Transverse colon (tissue), 4 donors: Measurements from ENCODE around the gene PAX9. TPM values are rescaled to one million over a fixed set of nuclear protein-coding genes. Genes with fewer than 3 reads are reported as not detected.

ENCODE experiments used
- DNase-seq: peaks from one replicate; pipeline ENCODE4 v3.0.0-alpha.2; 2019
- H3K27ac ChIP-seq, 4 donors: fragments of 200-600 bp; sonication (generic); 2 replicates each; pipeline ENCODE4 v1.5.1; 2016 to 2018; ENCODE audit warnings: inconsistent platforms in 4 of 4
- H3K27me3 ChIP-seq: fragments of 200-600 bp; sonication (generic); 2 replicates; pipeline ENCODE4 v1.5.1; 2017; ENCODE audit warnings: inconsistent platforms
- H3K36me3 ChIP-seq, 4 donors: fragments of 200-600 bp; sonication (generic); 2 replicates each; pipeline ENCODE4 v1.5.1; 2017 to 2019; ENCODE audit warnings: inconsistent platforms in 4 of 4
- H3K4me1 ChIP-seq, 4 donors: fragments of 200-600 bp; sonication (generic); 2 replicates each; pipeline ENCODE4 v1.5.1; 2017 to 2020; ENCODE audit warnings: inconsistent platforms in 4 of 4
- H3K4me3 ChIP-seq, 4 donors: fragments of 200-600 bp; sonication (generic); 1 replicate in 1 of 4; 2 replicates in 3 of 4; pipeline versions ENCODE4 v1.5.1 to v1.6.1; 2017 to 2019; ENCODE audit warnings: inconsistent platforms in 4 of 4
- H3K9me3 ChIP-seq, 2 donors: fragments of 200-600 bp; sonication (generic); 2 replicates each; pipeline ENCODE4 v1.5.1; 2017 to 2019; ENCODE audit warnings: inconsistent platforms in 2 of 2
- EP300 ChIP-seq: sonication (generic); formaldehyde crosslinking; IDR thresholded peaks from one replicate; pipeline ENCODE4 v1.6.1; 2017; ENCODE audit warnings: antibody characterized with exemption, low read depth
- POLR2A ChIP-seq: fragments of 450-650 bp; IDR thresholded peaks from one replicate; pipeline ENCODE4 v1.6.1; 2016; ENCODE audit warnings: antibody characterized with exemption, mild to moderate bottlenecking, moderate library complexity
- POLR2AphosphoS5 ChIP-seq, 3 donors: sonication (generic); formaldehyde crosslinking; IDR thresholded peaks; one replicate each; pipeline ENCODE4 v1.6.1; 2016; ENCODE audit warnings: antibody characterized with exemption in 3 of 3
- WGBS, 2 donors: methylation state at CpG; one replicate each; pipeline ENCODE4 v1.1.5; 2018; ENCODE audit warnings: low coverage in 1 of 2; 5-methylcytosine and 5-hydroxymethylcytosine counted together
- in situ Hi-C, 4 donors: fragments of 200-750 bp; cut with MboI; loops; one replicate each; pipeline versions ENCODE4 v1.15.0 to v1.15.1; 2017; ENCODE audit warnings: low sequenced_read_pairs in 3 of 4, low pct_ligation_motif_present in 1 of 4, low pct_unique_long_range_greater_than_20kb in 1 of 4
- intact Hi-C: fragments of 100-400 bp; cut with DNase I; formaldehyde crosslinking; loops from one replicate; pipeline ENCODE4 v1.15.1; 2023; ENCODE audit warnings: low total_unique reads
- total RNA-seq, 4 donors: library from RNA; depleted of rRNA; stranded (reverse); fragments of >200 nt; gene quantifications; one replicate each; pipeline ENCODE4 v1.1.0, GENCODE V29; 2016
- TF ChIP-seq, protein P1 (sequence below), 5 experiments: fragments of 200-600 bp in 3 of 5; fragments of 450-650 bp in 2 of 5; sonication (generic) in 3 of 5; IDR thresholded peaks; 1 replicate in 2 of 5; 2 replicates in 3 of 5; pipeline ENCODE4 v1.5.1; 2016 to 2017; ENCODE audit warnings: antibody characterized with exemption in 5 of 5, inconsistent platforms in 3 of 5, mild to moderate bottlenecking in 2 of 5, moderate library complexity in 1 of 5

PAX9 gene
- total RNA-seq, 4 donors from 2014 or later = 0.79 TPM; not detected in 3

DNA sequence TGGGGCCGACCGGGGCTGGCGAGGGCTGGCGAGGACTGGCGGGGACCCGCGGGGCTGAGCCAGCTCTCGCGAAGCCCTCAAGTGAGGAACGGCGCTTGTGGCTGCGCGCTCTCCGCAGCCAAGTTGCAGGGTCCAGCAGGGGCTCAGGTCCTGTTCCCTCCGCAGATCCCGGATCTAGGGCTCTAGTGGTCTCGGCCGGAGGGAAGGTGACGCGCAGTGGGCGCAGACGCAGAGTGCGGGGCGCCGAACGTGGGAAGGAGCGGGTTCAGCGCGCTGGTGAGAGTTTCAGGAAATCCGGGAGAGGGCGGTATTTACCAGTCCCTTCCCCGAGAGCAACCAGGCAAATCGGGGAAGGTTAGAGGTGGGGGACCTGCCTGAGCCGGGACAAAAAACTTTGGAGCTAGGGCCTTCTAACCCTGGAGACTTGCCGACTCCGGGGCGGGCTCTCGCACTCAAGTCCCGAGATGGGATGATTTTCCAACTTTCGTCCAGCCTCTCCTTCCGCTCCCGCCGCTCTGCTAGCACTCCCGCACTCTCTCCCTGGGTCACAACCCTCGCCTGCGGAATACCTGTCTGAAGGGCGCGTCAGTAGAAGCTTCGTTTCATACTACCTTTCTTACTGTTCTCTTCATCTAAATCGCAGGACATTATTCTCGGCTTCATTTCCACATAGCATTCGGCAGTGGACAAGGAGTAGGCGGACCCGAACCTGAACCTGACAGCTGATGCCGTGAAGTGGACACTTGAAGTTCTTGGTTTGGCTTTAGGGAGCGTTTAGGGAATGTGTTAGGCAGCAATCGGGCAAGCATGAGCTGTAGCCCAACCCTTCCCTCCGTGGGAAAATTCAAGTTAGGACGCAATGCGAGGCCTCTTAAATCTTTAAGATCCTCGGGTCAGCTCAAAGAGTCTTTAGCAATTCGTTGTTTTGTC lies 13.6 kb upstream of the PAX9 start:
- H3K27ac ChIP-seq = no peak overlapping the region
- in situ Hi-C loops (loop anchor here in 2 of 4 donors (10.0 to 25.0 kb wide), 2 partner anchors 287 to 289 kb away; no protein-coding TSS in a partner anchor), intact Hi-C loops (no loop called here)
- no peaks in the 10 kb centered on the region for H3K36me3 ChIP-seq
- no peak for DNase-seq
- H3K9me3 ChIP-seq = no peaks in the 10 kb centered on the region
- H3K4me1 ChIP-seq = peaks cover 9 to 19% (median 17%) of the 10 kb centered on the region in 4 donors
- WGBS, 2 donors = 11 to 12% methylated on average over 22 to 62 of the region's 62 CpGs
- H3K27me3 ChIP-seq = peaks cover 98% of the 10 kb centered on the region
- H3K4me3 ChIP-seq = peak overlapping the region in 3 of 4 donors; percentile 20 to 49 (median 42)
- TF ChIP-seq, protein P1, sequence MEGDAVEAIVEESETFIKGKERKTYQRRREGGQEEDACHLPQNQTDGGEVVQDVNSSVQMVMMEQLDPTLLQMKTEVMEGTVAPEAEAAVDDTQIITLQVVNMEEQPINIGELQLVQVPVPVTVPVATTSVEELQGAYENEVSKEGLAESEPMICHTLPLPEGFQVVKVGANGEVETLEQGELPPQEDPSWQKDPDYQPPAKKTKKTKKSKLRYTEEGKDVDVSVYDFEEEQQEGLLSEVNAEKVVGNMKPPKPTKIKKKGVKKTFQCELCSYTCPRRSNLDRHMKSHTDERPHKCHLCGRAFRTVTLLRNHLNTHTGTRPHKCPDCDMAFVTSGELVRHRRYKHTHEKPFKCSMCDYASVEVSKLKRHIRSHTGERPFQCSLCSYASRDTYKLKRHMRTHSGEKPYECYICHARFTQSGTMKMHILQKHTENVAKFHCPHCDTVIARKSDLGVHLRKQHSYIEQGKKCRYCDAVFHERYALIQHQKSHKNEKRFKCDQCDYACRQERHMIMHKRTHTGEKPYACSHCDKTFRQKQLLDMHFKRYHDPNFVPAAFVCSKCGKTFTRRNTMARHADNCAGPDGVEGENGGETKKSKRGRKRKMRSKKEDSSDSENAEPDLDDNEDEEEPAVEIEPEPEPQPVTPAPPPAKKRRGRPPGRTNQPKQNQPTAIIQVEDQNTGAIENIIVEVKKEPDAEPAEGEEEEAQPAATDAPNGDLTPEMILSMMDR (IDR thresholded peaks at IDR 0.05) = peak; percentile 42 to 56 (median 50)
- TF ChIP-seq POLR2A (no peak), POLR2AphosphoS5 (IDR thresholded peaks at IDR 0.05) (no peak), EP300 (no peak)

DNA sequence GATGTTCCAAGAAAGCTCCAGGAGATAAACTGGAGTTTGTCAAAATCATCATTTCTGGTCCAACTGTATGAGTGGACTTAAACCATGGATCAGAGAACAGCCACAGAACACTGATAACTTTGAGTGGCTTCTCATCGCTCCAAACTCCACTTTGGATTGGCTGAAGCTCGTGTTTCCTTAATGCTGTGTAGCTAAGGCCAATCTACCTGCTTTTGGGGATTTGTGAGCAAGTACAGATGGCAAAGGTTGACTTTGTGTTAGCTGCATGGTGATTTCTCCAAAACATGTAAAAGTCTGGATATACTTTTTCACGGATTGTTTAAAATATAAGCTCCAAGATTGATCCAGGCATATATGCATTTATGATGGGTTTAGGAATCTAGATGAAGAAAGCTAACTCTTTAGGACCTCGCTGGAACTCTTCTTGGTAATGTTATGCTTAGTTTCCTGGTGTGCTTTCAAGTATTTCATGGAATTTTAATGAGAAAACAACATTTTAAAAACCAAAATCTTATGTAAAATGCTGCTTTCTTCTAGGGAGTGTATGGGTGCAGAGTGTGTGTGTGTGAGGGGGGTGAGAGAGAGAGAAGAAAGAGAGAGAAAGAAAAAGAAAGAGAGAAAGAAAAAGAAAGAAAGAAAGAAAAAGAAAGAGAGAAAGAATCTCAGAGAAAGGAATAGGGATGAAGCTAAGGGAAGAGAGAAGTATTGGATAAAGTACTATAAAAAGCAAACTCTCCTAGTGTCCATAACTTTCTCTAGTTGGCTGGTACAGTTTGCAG lies 11.6 kb upstream of the PAX9 start:
- no peak overlapping the region for H3K27ac ChIP-seq
- peaks cover 100% of the 10 kb centered on the region for H3K27me3 ChIP-seq
- TF ChIP-seq, protein P1 (IDR thresholded peaks at IDR 0.05) = no peak
- TF ChIP-seq EP300 (no peak), POLR2AphosphoS5 (IDR thresholded peaks at IDR 0.05) (no peak), POLR2A (no peak)
- no peak for DNase-seq
- no peaks in the 10 kb centered on the region for H3K36me3 ChIP-seq
- H3K4me3 ChIP-seq = no peak overlapping the region
- H3K9me3 ChIP-seq = no peaks in the 10 kb centered on the region
- peaks cover 9 to 19% (median 17%) of the 10 kb centered on the region in 4 donors for H3K4me1 ChIP-seq
- in situ Hi-C loops (loop anchor here (10.0 to 25.0 kb wide), 3 partner anchors 285 to 512 kb away; partner anchors contain the start of gene SLC25A21 (in 1 of the 4)), intact Hi-C loops (no loop called here)
- WGBS, 2 donors = 19 to 38% methylated on average over 2 to 4 of the region's 4 CpGs

DNA sequence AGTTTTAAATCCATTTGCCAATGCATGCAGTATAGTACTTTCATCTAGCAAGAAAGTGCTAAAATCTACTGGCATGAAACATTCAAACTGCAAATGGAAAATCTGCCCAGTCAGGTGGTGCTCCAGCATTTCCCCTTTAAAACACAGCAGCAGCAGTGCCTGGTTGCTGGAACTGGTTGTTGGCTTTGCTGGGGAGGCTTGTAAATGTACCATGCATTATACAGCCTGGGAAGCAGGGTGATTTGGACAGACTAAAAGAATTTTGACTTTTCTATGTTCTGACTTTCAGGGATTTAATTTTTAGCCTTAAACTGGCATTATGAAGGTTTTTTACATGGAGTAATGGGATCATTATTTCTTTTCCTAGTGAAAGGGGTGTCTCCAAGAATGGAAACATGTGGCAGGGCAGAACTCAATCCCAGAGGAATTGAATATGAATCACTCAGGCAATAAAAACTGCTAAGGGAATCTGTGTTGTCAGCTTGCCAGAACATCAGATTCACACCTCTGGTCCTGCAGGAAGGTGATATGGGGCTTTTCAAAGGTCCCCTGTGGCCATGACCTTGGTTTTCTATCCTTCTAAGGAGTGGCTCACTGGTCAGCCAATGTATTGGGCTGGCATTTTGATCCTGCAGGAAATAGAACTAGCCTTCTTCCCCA lies 9.0 kb upstream of the PAX9 start:
- no peak overlapping the region for H3K27ac ChIP-seq
- intact Hi-C loops = no loop called here
- H3K4me1 ChIP-seq = peaks cover 10 to 32% (median 28%) of the 10 kb centered on the region in 4 donors
- H3K4me3 ChIP-seq = no peak overlapping the region
- TF ChIP-seq, protein P1 (IDR thresholded peaks at IDR 0.05) = no peak
- TF ChIP-seq POLR2A (no peak), EP300 (no peak), POLR2AphosphoS5 (IDR thresholded peaks at IDR 0.05) (no peak)
- no peak for DNase-seq
- H3K36me3 ChIP-seq = no peaks in the 10 kb centered on the region
- peaks cover 100% of the 10 kb centered on the region for H3K27me3 ChIP-seq
- H3K9me3 ChIP-seq = no peaks in the 10 kb centered on the region
- in situ Hi-C loops = loop anchor here in 2 of 4 donors (25.0 kb wide), 2 partner anchors 285 to 510 kb away; partner anchors contain the start of gene SLC25A21 (in 1 of the 2)
